Measurements from ENCODE around the gene LSM4.

DNA sequence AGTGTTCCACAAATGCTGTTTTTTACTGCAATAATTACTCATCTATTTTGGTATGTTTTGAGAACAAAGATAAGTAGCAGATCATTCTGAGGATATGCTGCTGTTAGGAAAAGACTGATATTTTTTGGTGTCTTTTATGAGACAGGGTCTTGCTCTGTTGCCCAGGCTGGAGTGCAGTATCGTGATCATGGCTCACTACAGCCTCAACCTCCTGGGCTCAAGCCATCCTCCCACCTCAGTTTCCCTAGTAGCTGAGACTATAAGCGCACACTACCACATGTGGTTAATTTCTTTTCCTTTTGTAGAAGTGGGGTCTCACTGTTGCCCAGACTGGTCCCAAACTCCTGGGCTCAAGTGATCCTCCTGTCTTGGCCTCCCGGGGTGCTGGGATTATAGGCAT, 9.5 kb downstream of the LSM4 start:
- TF ChIP-seq, protein P1, sequence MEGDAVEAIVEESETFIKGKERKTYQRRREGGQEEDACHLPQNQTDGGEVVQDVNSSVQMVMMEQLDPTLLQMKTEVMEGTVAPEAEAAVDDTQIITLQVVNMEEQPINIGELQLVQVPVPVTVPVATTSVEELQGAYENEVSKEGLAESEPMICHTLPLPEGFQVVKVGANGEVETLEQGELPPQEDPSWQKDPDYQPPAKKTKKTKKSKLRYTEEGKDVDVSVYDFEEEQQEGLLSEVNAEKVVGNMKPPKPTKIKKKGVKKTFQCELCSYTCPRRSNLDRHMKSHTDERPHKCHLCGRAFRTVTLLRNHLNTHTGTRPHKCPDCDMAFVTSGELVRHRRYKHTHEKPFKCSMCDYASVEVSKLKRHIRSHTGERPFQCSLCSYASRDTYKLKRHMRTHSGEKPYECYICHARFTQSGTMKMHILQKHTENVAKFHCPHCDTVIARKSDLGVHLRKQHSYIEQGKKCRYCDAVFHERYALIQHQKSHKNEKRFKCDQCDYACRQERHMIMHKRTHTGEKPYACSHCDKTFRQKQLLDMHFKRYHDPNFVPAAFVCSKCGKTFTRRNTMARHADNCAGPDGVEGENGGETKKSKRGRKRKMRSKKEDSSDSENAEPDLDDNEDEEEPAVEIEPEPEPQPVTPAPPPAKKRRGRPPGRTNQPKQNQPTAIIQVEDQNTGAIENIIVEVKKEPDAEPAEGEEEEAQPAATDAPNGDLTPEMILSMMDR (IDR thresholded peaks at IDR 0.05) = no peak
- TF ChIP-seq POLR2A (IDR thresholded peaks at IDR 0.05) = no peak
- TF ChIP-seq EP300 (IDR thresholded peaks at IDR 0.05) = no peak
- TF ChIP-seq POLR2AphosphoS5 (IDR thresholded peaks at IDR 0.05) = no peak
